GM19193 (cell line): ENCODE measurements around the gene SMNDC1.

ENCODE experiments used
- POLR2A ChIP-seq: IDR thresholded peaks from 4 replicates; pipeline ENCODE4 v1.6.1; 2011; ENCODE audit not compliant: insufficient read depth, insufficient read length; ENCODE audit errors: extremely low read depth

SMNDC1 gene

DNA sequence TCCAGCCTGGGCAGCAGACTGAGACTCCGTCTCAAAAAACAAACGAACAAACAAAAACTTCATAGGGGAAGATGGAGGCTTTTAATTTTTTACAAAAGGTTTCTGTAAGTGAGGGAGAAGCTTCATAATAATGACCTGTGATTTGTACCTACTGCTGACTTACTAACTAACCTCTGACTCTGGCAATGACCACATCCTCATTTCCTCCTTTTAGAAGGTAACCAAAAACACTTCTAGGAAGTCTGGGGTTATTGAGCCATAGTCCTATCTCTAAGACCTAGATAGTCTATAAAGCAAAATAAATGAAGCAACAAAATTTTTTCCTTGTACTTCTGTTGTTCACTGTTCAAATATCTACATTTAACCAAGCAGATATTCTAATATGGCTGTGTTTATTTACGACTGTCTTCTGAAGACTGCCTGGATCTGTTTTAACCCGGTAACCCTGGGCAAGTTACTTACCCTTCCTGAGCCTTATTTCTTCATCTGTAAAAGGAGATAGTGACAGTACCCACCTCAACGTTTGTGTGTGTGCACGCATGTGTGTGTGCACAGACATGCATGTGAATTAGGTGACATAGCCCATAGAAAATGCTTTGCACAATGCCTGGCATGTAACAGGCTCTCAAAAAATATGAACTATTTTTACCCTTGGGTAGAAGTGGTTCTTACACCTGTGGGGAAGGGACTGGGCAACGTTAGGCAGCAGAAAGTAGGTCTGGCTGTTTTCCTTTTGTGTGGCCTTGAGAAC, 30.8 kb upstream of the SMNDC1 start:
- no peak for TF ChIP-seq POLR2A

- TF ChIP-seq POLR2A = no peak
Observed at GRCh38 chr10:110334061-110334656, 29.4 kb upstream of the SMNDC1 start.

DNA sequence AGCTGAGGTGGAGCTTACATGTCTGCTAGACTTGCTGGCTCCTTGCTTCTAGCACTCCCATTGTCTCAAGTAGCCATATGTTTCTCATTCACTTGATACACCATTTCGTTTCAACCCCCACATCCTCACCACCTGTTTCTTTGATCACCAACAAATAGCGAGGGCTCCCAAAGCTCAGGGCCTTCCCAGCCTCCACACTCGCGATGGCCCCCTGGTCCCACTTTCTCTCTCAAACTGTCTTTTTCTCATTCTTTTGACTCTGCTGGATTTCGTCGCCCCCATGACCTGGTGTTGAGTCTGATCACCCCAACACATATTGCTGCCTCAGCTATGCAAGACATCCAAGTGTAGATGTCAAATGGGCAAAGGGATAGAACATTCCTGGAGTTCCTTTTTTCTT, 26.0 kb upstream of the SMNDC1 start:
- no peak for TF ChIP-seq POLR2A

DNA sequence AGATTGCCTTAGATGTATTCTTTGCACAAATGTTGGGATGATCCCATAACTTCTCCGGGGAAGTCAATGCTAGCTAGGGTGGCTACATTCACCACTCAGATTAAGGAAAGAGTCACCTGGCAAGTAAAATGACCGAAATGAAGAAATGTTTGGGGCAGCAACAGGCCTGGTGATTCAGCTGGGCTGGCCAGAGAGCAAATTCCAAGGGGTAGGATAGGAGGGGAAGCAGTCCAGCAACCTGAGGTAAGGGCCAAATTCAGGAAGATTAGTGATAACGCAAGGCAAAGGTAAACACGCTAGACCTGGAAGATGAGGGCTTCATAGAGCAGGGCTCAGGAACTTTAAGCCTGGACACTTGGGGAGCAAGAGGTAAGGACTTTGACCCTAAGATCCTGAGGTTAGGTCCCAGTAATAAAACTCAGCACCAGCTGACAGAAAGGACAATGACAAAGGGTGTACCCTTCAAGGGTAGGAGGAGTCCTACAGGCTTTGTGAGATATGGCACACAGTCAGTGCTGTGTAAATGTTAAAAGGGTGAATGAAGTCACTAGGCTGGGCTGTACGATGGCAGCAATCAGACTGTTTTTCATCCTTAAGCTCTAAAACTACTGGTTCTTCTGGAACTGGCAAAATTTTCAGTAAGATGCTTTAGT, 22.7 kb upstream of the SMNDC1 start:
- TF ChIP-seq POLR2A = no peak

- TF ChIP-seq POLR2A = no peak
Observed at GRCh38 chr10:110326351-110327032, 21.8 kb upstream of the SMNDC1 start.

DNA sequence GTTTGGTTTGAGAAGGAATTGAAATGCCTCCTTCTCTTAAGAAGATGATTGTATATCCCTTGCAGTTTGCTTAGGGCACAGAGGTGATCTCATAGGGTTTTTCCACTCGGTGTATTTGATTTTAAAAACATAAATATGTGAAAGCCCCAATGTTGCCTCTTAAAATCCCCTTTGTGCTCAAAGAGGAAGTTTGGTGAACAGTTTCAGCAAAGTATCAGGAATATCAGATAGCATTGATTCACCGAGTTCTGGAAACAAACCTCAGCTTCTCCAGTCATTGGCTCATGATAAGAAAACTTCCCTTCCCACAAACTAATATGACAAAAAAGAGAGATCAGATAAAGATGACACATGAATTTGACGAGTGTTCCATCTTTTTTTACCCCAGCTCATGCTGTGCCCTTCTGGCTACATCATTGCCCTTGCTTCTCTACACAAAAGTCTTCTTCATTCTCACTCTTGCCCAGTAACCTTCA, 20.1 kb upstream of the SMNDC1 start:
- no peak for TF ChIP-seq POLR2A

- no peak for TF ChIP-seq POLR2A
Observed at GRCh38 chr10:110324201-110324804, 19.6 kb upstream of the SMNDC1 start.

GRCh38 chr10:110323503-110323902, 18.8 kb upstream of the SMNDC1 start:
- no peak for TF ChIP-seq POLR2A

- TF ChIP-seq POLR2A = no peak
Observed at GRCh38 chr10:110321869-110322620, 17.3 kb upstream of the SMNDC1 start.

GRCh38 chr10:110317866-110318850, 13.4 kb upstream of the SMNDC1 start:
- TF ChIP-seq POLR2A = no peak

GRCh38 chr10:110313674-110314073, 9.0 kb upstream of the SMNDC1 start:
- TF ChIP-seq POLR2A = no peak

DNA sequence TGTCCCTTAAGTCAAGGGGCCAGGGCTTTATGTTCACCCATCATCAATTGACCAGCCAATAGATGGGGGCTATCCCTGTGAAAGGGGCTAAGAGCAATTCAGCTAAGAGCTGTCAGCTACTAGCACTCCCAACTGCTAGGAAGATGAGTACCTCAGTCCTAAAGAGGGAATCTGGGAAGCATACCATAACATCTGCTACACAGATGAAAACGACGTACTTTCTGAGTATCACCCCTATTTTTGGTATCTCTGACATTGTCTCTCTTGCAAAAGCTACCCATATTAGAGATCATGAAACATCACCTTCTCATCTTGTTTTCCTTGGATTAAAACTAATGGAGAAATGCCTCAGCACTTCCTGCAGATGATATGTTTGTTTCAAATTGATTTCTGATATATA, 7.5 kb upstream of the SMNDC1 start:
- no peak for TF ChIP-seq POLR2A

DNA sequence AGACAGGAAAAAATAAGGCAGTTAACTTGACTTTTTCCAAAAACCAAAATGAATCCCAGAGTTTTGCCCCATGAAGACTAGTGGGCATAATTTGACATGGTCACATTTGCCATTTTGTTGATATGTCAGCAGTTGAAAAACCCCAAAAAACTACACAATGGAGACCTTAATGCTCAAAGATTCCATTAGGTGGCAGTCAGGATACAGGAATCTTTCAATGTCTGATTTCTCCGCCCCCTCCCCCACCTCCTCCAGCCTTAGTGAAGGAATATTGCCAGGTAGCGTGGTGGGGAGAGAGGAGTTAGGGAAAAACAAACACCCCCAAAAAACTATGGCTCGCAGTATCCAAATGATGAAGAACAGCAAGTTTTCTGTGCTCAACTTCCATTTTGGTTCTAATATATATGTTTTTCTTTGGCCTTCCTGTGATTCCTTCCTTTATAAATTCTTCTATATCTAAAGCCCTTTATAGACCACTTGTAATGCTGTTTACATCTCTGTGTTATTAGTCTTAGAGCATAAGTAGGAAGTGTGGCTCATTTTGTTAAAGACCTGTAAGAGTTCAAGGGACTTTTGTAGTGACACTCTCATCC, 6.7 kb upstream of the SMNDC1 start:
- no peak for TF ChIP-seq POLR2A
